Astrocyte of the spinal cord (primary cell): ENCODE data around the gene GASK1B.

Source experiments
- DNase-seq: peaks from one replicate; pipeline ENCODE4 v3.0.0; 2011; ENCODE audit warnings: low read depth, low spot score
- H3K4me3 ChIP-seq: 2 replicates; pipeline ENCODE4 v1.5.1; 2011; ENCODE audit warnings: low read depth, mild to moderate bottlenecking, low read length, moderate library complexity
- in situ Hi-C: cut with HindIII; loops from 2 replicates; pipeline ENCODE4 v1.10.0; 2017; ENCODE audit warnings: low sequenced_read_pairs
- TF ChIP-seq, protein P1 (sequence below): IDR thresholded peaks from 2 replicates; pipeline ENCODE4 v1.5.1; 2012; ENCODE audit warnings: low read depth, mild to moderate bottlenecking, low read length, inconsistent platforms

The GASK1B gene

DNA sequence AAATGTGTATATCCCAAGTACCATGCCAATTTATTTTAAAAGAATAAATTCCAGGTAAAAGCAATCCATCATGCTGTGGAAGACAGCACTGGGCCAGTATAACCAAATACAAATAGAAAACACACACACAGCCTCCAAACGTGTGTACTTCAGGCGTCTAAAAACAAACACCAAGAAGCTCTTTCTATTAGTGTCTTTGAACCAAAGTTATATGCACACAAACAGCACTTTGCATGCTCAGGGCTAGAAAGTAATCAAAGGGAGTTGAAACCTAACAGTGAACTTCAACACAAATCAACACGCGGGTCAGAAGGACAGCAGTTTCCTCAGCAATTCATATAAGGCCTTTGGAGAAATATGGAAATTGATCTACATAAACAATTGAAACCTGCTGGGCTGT lies 15.4 kb downstream of the GASK1B start:
- in situ Hi-C loops = no loop called here
- no peak for DNase-seq
- TF ChIP-seq, protein P1, sequence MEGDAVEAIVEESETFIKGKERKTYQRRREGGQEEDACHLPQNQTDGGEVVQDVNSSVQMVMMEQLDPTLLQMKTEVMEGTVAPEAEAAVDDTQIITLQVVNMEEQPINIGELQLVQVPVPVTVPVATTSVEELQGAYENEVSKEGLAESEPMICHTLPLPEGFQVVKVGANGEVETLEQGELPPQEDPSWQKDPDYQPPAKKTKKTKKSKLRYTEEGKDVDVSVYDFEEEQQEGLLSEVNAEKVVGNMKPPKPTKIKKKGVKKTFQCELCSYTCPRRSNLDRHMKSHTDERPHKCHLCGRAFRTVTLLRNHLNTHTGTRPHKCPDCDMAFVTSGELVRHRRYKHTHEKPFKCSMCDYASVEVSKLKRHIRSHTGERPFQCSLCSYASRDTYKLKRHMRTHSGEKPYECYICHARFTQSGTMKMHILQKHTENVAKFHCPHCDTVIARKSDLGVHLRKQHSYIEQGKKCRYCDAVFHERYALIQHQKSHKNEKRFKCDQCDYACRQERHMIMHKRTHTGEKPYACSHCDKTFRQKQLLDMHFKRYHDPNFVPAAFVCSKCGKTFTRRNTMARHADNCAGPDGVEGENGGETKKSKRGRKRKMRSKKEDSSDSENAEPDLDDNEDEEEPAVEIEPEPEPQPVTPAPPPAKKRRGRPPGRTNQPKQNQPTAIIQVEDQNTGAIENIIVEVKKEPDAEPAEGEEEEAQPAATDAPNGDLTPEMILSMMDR = no peak
- no peak overlapping the region for H3K4me3 ChIP-seq

DNA sequence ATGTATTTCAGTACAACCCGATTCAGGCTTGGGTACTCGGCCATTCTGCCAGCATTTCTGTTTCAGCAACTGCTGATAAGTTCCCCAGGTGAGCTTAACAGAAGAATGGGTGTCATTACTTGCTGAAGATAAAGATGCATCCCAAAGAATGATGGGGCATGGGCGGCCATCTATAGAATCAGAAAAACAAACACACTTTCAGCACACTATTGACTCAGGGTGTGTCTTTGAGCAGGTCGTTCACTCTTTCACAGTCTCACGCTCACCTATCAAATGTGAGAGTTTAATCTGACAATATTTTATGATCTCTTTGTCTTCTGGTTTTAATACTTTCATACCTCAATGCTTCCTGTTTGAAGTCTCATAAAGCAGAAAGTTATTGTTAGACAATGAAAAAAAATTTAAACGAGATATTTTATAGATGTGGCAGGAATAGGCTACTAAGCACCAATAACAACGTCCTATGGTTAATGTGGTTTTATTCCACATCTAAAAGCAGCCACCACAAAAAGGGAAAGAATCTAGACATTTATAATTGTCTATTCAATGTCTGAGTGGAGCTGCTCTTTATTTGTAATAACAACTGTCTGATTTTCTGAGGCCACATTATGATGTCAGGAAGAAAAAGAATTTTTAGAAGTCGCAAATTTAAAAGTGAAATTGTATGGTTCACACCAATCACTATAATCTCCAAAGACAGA lies 17.0 kb downstream of the GASK1B start:
- peak; percentile 40 for DNase-seq
- in situ Hi-C loops = no loop called here
- H3K4me3 ChIP-seq = no peak overlapping the region
- TF ChIP-seq, protein P1 = no peak

DNA sequence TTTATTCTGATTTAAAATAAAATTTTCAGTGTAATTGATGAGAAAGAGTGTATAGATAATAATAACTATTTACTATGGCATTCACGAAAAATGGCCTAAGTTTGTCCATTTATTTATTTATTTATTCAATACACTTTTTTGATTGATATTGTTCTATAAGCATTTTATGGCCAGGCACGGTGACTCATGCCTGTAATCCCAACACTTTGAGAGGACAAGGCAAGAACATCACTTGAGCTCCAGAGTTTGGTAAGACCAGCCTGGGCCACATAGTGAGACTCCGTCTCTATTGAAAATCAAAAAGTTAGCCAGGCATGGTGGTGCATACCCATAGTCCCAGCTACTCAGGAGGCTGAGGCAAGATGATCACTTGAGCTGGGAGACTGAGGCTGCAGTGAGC lies 25.7 kb downstream of the GASK1B start:
- TF ChIP-seq, protein P1 = no peak
- DNase-seq = no peak
- in situ Hi-C loops = no loop called here
- H3K4me3 ChIP-seq = no peak overlapping the region

DNA sequence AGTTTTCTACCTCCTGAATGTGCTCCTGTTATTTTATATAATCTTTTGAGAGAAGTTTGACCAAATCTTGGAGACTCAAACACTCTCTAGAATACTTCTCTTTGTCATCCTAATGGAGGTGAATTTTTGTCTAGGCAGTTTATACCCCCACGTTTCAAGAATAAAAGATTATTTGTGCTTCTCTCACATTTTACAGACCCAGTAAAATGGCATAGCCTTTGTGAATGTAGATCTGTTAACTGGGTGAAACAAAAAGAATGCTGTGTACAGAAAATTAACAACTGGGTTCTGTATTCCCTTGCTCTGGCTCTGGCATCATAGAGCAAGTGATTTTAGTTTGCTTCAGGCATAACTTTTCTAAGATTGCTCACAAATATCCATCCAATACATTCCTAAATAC lies 26.1 kb downstream of the GASK1B start:
- TF ChIP-seq, protein P1 = no peak
- in situ Hi-C loops = no loop called here
- DNase-seq = no peak
- H3K4me3 ChIP-seq = no peak overlapping the region

DNA sequence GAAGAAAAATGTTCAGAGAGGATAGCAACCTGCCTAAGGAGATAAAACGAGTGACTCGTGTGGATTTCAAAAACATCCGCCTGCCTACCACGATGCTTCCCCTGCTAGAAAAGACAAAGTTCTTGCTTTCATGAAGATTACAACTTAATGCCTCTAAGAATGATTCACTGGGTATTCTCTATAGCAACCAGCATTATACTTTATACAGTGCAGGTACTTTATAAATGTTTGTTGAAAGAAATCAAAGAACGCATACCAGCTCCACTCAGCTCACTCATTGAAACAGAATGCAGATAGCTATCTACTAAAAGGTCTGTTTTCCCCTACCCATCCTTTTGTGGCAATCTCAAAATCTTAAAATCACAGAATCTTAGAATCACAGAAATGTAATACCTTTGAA lies 33.7 kb downstream of the GASK1B start:
- TF ChIP-seq, protein P1 = no peak
- in situ Hi-C loops = no loop called here
- no peak overlapping the region for H3K4me3 ChIP-seq
- peak; percentile 12 for DNase-seq

DNA sequence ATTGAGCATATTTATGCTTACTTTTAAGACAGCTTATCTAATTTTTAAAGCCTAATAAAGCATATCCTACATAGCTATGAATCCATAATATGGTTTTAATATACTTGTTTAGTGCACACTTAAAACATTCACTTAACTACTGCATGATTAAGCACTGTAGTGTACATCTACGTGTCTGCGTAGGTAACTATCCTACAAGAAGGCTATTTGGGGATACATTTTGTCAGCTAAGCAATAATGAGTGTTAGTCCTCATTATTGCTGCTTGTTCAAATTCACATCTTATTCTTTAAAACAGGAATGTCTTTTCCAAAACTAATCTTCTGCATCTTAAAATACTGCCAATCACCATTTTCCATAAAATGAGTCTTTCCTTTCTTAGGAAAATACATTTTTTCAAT lies 38.6 kb downstream of the GASK1B start:
- in situ Hi-C loops = no loop called here
- DNase-seq = no peak
- TF ChIP-seq, protein P1 = no peak
- no peak overlapping the region for H3K4me3 ChIP-seq
